ENCODE results near the gene SLC6A13. TPM values are rescaled to one million over a fixed set of nuclear protein-coding genes. Genes with fewer than 3 reads are reported as not detected.
"Not testable (repeated sequence)": the region's sequence is repeated elsewhere in the genome, so short reads cannot be mapped to it uniquely, and the experiment has no call there.

Gene SLC6A13
- total RNA-seq, 1 experiment from 2014 or later = not detected

DNA sequence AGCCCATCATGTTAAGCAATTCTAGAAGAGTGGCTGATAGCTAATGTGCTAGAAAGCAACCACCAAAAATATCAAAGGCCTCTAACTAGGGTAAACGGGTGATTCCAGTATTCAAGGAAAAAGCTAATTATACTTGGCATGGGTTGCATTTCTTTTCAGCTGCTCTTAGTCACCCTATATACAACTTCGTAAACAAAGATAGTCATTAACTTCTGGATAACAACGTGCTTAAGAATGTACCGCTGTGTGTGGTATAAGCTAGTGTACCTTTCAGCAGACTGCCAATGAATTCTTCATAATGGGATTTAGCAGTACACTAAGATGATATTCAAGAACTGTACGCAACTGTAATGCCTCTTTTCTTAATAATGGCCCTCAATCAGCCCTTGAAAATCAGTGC, 42.2 kb upstream of the SLC6A13 start:
- Histone ChIP-seq H3K4me2 (no peak overlapping the region), H2AFZ (no peak overlapping the region), H3K79me2 (ENCODE audit: low read depth) (peaks cover 19% of the 10 kb centered on the region), H3K27me3 (ENCODE audit: insufficient read depth, low read depth) (no peaks in the 10 kb centered on the region), H3F3A (ENCODE audit: insufficient read depth, low read depth) (peaks cover 9% of the 10 kb centered on the region), H3K9me3 (ENCODE audit: insufficient read depth, low read depth) (peaks cover 8% of the 10 kb centered on the region), H3K9me2 (ENCODE audit: insufficient read depth) (no peaks in the 10 kb centered on the region), H3K4me3 (no peak overlapping the region), H4K20me1 (ENCODE audit: insufficient read depth) (peaks cover 19% of the 10 kb centered on the region), H3K27ac (no peak overlapping the region), H3K4me1 (replicated peaks; ENCODE audit: insufficient read depth) (peaks cover 21% of the 10 kb centered on the region), H3K36me3 (ENCODE audit: low read depth) (peaks cover 53% of the 10 kb centered on the region)
- intact Hi-C loops (cut with micrococcal nuclease; ENCODE audit: unreplicated experiment) = no loop called here
- no peak for TF ChIP-seq EZH2 (IDR thresholded peaks at IDR 0.05; ENCODE audit: low read depth)
- TF ChIP-seq, protein P1, sequence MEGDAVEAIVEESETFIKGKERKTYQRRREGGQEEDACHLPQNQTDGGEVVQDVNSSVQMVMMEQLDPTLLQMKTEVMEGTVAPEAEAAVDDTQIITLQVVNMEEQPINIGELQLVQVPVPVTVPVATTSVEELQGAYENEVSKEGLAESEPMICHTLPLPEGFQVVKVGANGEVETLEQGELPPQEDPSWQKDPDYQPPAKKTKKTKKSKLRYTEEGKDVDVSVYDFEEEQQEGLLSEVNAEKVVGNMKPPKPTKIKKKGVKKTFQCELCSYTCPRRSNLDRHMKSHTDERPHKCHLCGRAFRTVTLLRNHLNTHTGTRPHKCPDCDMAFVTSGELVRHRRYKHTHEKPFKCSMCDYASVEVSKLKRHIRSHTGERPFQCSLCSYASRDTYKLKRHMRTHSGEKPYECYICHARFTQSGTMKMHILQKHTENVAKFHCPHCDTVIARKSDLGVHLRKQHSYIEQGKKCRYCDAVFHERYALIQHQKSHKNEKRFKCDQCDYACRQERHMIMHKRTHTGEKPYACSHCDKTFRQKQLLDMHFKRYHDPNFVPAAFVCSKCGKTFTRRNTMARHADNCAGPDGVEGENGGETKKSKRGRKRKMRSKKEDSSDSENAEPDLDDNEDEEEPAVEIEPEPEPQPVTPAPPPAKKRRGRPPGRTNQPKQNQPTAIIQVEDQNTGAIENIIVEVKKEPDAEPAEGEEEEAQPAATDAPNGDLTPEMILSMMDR (conservative IDR thresholded peaks at IDR 0.05) = no peak
- ChIA-PET CTCF (no interaction called here), POLR2A (ENCODE audit: unreplicated experiment) (no interaction called here)
- no TSS peak for BruUV-seq (replicated peaks)
- no peak for DNase-seq

DNA sequence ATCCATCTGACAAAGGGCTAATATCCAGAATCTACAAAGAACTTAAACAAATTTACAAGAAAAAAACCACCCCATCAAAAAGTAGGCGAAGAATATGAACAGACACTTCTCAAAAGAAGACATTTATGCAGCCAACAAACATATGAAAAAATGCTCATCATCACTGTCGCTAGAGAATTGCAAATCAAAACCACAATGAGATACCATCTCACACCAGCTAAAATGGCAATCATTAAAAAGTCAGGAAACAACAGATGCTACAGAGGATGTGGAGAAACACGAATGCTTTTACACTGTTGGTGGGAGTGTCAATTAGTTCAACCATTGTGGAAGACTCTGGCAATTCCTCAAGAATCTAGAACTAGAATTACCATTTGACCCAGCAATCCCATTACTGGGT, 40.1 kb upstream of the SLC6A13 start:
- H3K27me3 ChIP-seq (ENCODE audit: insufficient read depth, low read depth); H3K4me2 ChIP-seq; BruUV-seq (replicated peaks); H3K4me3 ChIP-seq; H3K4me1 ChIP-seq (replicated peaks; ENCODE audit: insufficient read depth); intact Hi-C loops (cut with micrococcal nuclease; ENCODE audit: unreplicated experiment); CTCF ChIA-PET; H2AFZ ChIP-seq; DNase-seq; H3F3A ChIP-seq (ENCODE audit: insufficient read depth, low read depth); POLR2A ChIA-PET (ENCODE audit: unreplicated experiment); H3K9me2 ChIP-seq (ENCODE audit: insufficient read depth); H3K9me3 ChIP-seq (ENCODE audit: insufficient read depth, low read depth); H3K27ac ChIP-seq: not testable (repeated sequence)
- Histone ChIP-seq H4K20me1 (ENCODE audit: insufficient read depth) (peaks cover 12% of the 10 kb centered on the region), H3K36me3 (ENCODE audit: low read depth) (peaks cover 37% of the 10 kb centered on the region), H3K79me2 (ENCODE audit: low read depth) (peaks cover 19% of the 10 kb centered on the region)

DNA sequence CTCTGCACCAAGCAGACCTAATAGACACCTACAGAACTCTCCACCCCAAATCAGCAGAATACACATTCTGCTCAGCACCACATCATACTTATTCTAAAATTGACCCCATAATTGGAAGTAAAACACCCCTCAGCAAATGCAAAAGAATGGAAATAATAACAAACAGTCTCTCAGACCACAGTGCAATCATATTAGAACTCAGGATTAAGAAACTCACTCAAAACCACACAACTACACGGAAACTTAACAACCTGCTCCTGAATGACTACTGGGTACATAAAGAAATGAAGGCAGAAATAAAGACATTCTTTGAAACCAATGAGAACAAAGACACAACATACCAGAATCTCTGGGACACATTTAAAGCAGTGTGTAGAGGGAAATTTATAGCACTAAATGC, 37.5 kb upstream of the SLC6A13 start:
- H2AFZ ChIP-seq; H3K4me3 ChIP-seq; H3K9me3 ChIP-seq (ENCODE audit: insufficient read depth, low read depth); H3K27me3 ChIP-seq (ENCODE audit: insufficient read depth, low read depth); POLR2A ChIA-PET (ENCODE audit: unreplicated experiment); H3K4me2 ChIP-seq; CTCF ChIA-PET; DNase-seq; BruUV-seq (replicated peaks); intact Hi-C loops (cut with micrococcal nuclease; ENCODE audit: unreplicated experiment); H4K20me1 ChIP-seq (ENCODE audit: insufficient read depth); H3K27ac ChIP-seq; H3F3A ChIP-seq (ENCODE audit: insufficient read depth, low read depth); H3K9me2 ChIP-seq (ENCODE audit: insufficient read depth); H3K4me1 ChIP-seq (replicated peaks; ENCODE audit: insufficient read depth): not testable (repeated sequence)
- Histone ChIP-seq H3K36me3 (ENCODE audit: low read depth) (peaks cover 34% of the 10 kb centered on the region), H3K79me2 (ENCODE audit: low read depth) (peaks cover 19% of the 10 kb centered on the region)

DNA sequence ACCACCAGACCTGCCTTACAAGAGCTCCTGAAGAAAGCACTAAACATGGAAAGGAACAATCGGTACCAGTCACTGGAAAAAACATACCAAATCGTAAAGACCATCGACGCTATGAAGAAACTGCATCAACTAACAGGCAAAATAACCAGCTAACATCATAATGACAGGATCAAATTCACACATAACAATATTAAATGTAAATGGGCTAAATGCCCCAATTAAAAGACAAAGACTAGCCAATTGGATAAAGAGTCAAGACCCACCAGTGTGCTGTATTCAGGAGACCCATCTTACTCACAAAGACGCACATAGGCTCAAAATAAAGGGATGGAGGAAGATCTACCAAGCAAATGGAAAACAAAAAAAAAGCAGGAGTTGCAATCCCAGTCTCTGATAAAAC, 36.9 kb upstream of the SLC6A13 start:
- H3K4me1 ChIP-seq (replicated peaks; ENCODE audit: insufficient read depth); H2AFZ ChIP-seq; H3K27me3 ChIP-seq (ENCODE audit: insufficient read depth, low read depth); H3K9me3 ChIP-seq (ENCODE audit: insufficient read depth, low read depth); H3K4me2 ChIP-seq; H3K4me3 ChIP-seq; H3K9me2 ChIP-seq (ENCODE audit: insufficient read depth); H3K27ac ChIP-seq; POLR2A ChIA-PET (ENCODE audit: unreplicated experiment); DNase-seq; intact Hi-C loops (cut with micrococcal nuclease; ENCODE audit: unreplicated experiment); H3F3A ChIP-seq (ENCODE audit: insufficient read depth, low read depth); H4K20me1 ChIP-seq (ENCODE audit: insufficient read depth); BruUV-seq (replicated peaks); CTCF ChIA-PET: not testable (repeated sequence)
- Histone ChIP-seq H3K79me2 (ENCODE audit: low read depth) (peaks cover 19% of the 10 kb centered on the region), H3K36me3 (ENCODE audit: low read depth) (peaks cover 34% of the 10 kb centered on the region)

DNA sequence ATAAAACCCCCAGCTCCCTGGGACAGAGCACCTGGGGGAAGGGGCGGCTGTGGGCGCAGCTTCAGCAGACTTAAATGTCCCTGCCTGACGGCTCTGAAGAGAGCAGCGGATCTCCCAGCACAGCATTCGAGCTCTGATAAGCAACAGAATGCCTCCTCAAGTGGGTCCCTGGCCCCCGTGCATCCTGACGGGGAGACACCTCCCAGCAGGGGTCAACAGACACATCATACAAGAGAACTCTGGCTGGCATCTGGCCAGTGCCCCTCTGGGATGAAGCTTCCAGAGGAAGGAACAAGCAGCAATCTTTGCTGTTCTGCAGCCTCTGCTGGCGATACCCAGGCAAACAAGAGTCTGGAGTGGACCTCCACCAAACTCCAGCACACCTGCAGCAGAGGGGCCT, 35.4 kb upstream of the SLC6A13 start:
- BruUV-seq (replicated peaks); CTCF ChIA-PET: not testable (repeated sequence)
- peaks cover 43% of the 10 kb centered on the region for H3K36me3 ChIP-seq (ENCODE audit: low read depth)

More for the DNA sequence above, 35.4 kb upstream of the SLC6A13 start:
- H3K4me2 ChIP-seq; H3K9me2 ChIP-seq (ENCODE audit: insufficient read depth); POLR2A ChIA-PET (ENCODE audit: unreplicated experiment); H3K27ac ChIP-seq; intact Hi-C loops (cut with micrococcal nuclease; ENCODE audit: unreplicated experiment); H2AFZ ChIP-seq; H3K4me1 ChIP-seq (replicated peaks; ENCODE audit: insufficient read depth); H3K9me3 ChIP-seq (ENCODE audit: insufficient read depth, low read depth); H3K27me3 ChIP-seq (ENCODE audit: insufficient read depth, low read depth); H3F3A ChIP-seq (ENCODE audit: insufficient read depth, low read depth); H3K4me3 ChIP-seq; H4K20me1 ChIP-seq (ENCODE audit: insufficient read depth): not testable (repeated sequence)
- H3K79me2 ChIP-seq (ENCODE audit: low read depth) = peaks cover 18% of the 10 kb centered on the region
- peak in 1 of 2 experiments; percentile 17 for DNase-seq

All from PC-9 (cell line).